HepG2 (cell line): ENCODE results near the gene SLC25A10. TPM values are rescaled to one million over a fixed set of nuclear protein-coding genes. Genes with fewer than 3 reads are reported as not detected.

Experiments
- CHD2 ChIP-seq: IDR thresholded peaks from 2 replicates; pipeline ENCODE4 v1.6.1; 2011; ENCODE audit warnings: low read depth, low read length, improper control_type of control experiment
- EP300 ChIP-seq, 3 experiments: sonication (generic) in 1 of 3; formaldehyde crosslinking in 1 of 3; IDR thresholded peaks; 2 replicates each; pipeline versions ENCODE4 v1.5.1 to v1.6.1; 2011 to 2020; ENCODE audit warnings: low read depth in 2 of 3, low read length in 2 of 3, borderline replicate concordance in 1 of 3, improper control_type of control experiment in 1 of 3, mild to moderate bottlenecking in 1 of 3, missing genetic modification reagents in 1 of 3, moderate library complexity in 1 of 3
- KDM3A ChIP-seq: IDR thresholded peaks from 2 replicates; pipeline ENCODE4 v1.6.1; 2018; ENCODE audit warnings: low read depth, missing compliant biosample characterization
- MAFF ChIP-seq: IDR thresholded peaks from 2 replicates; pipeline ENCODE4 v1.6.1; 2011; ENCODE audit warnings: low read depth, low read length, improper control_type of control experiment
- MAFK ChIP-seq, 2 experiments: IDR thresholded peaks in 1 of 2; conservative IDR thresholded peaks in 1 of 2; 2 replicates each; pipeline ENCODE4 v1.6.1; 2011; ENCODE audit warnings: improper control_type of control experiment in 2 of 2, low read length in 2 of 2
- MYNN ChIP-seq: sonication (generic); formaldehyde crosslinking; IDR thresholded peaks from 2 replicates; pipeline ENCODE4 v1.4.0; 2020; ENCODE audit warnings: mild to moderate bottlenecking, low read depth, missing genetic modification reagents
- NFYB ChIP-seq: sonication (generic); formaldehyde crosslinking; IDR thresholded peaks from 2 replicates; pipeline ENCODE4 v1.4.0; 2020; ENCODE audit warnings: missing genetic modification reagents
- REL ChIP-seq: sonication (generic); formaldehyde crosslinking; conservative IDR thresholded peaks from 2 replicates; pipeline ENCODE4 v1.8.0; 2022; ENCODE audit warnings: mild to moderate bottlenecking, missing genetic modification reagents, moderate library complexity
- SMAD3 ChIP-seq: sonication (generic); formaldehyde crosslinking; IDR thresholded peaks from 2 replicates; pipeline ENCODE4 v1.4.0; 2020; ENCODE audit warnings: missing genetic modification reagents
- TCF7 ChIP-seq: sonication (generic); IDR thresholded peaks from 2 replicates; pipeline ENCODE4 v1.6.1; 2016; ENCODE audit warnings: antibody characterized with exemption, low read depth
- ZFP41 ChIP-seq: sonication (generic); formaldehyde crosslinking; IDR thresholded peaks from 2 replicates; pipeline ENCODE4 v1.4.0; 2020; ENCODE audit warnings: mild to moderate bottlenecking, missing genetic modification reagents, borderline replicate concordance
- ZNF382 ChIP-seq: sonication (generic); formaldehyde crosslinking; IDR thresholded peaks from 2 replicates; pipeline ENCODE4 v1.5.0; 2020; ENCODE audit warnings: missing genetic modification reagents, mild to moderate bottlenecking, borderline replicate concordance
- ZNF44 ChIP-seq: sonication (generic); formaldehyde crosslinking; IDR thresholded peaks from 2 replicates; pipeline ENCODE4 v1.5.1; 2020; ENCODE audit warnings: mild to moderate bottlenecking, missing genetic modification reagents
- ZNF660 ChIP-seq: sonication (generic); formaldehyde crosslinking; IDR thresholded peaks from 2 replicates; pipeline ENCODE4 v1.5.1; 2020; ENCODE audit warnings: mild to moderate bottlenecking, low read depth, missing genetic modification reagents, borderline replicate concordance
- ZNF709 ChIP-seq: sonication (generic); formaldehyde crosslinking; IDR thresholded peaks from 2 replicates; pipeline ENCODE4 v1.5.0; 2020; ENCODE audit warnings: mild to moderate bottlenecking, missing genetic modification reagents
- polyA plus RNA-seq, 8 experiments: library from polyadenylated mRNA; depleted of rRNA in 3 of 8; stranded (reverse) in 7 of 8; unstranded in 1 of 8; fragments of >200 nt; fragmentation: Illumina TruSeq in 4 of 8; extraction: Trizol in 4 of 8; gene quantifications; 2 replicates each; pipeline versions ENCODE4 v1.2.1 to v1.2.3, GENCODE V29; 2011 to 2016; ENCODE audit warnings: low read depth in 4 of 8, missing spikeins in 1 of 8, mixed read lengths in 1 of 8; ENCODE audit not compliant: insufficient read depth in 1 of 8
- total RNA-seq, 5 experiments: library from RNA; depleted of rRNA; stranded (reverse); fragments of >200 nt; fragmentation: Illumina TruSeq; extraction: Trizol; gene quantifications; 2 replicates each; pipeline ENCODE4 v1.2.3, GENCODE V29; 2016; ENCODE audit warnings: low read depth in 1 of 5
- TF ChIP-seq, protein P1 (sequence below): sonication (generic); formaldehyde crosslinking; IDR thresholded peaks from 2 replicates; pipeline ENCODE4 v1.4.0; 2020; ENCODE audit warnings: missing genetic modification reagents
- TF ChIP-seq, protein P2 (sequence below): sonication (generic); formaldehyde crosslinking; IDR thresholded peaks from 2 replicates; pipeline ENCODE4 v1.5.0; 2020; ENCODE audit warnings: missing genetic modification reagents
- TF ChIP-seq, protein P3 (sequence below): sonication (generic); formaldehyde crosslinking; IDR thresholded peaks from 2 replicates; pipeline ENCODE4 v1.8.1; 2023; ENCODE audit warnings: mild to moderate bottlenecking, missing genetic modification reagents
- TF ChIP-seq, protein P4 (sequence below): sonication (generic); formaldehyde crosslinking; IDR thresholded peaks from 2 replicates; pipeline ENCODE4 v1.5.1; 2020; ENCODE audit warnings: missing genetic modification reagents, mild to moderate bottlenecking, borderline replicate concordance

Gene SLC25A10
- total and polyA plus RNA-seq, 2 of the 13 experiments (the other 11 are each of a cell fraction or from before 2014, with no cell fraction given), result 46.5 to 140 TPM

DNA sequence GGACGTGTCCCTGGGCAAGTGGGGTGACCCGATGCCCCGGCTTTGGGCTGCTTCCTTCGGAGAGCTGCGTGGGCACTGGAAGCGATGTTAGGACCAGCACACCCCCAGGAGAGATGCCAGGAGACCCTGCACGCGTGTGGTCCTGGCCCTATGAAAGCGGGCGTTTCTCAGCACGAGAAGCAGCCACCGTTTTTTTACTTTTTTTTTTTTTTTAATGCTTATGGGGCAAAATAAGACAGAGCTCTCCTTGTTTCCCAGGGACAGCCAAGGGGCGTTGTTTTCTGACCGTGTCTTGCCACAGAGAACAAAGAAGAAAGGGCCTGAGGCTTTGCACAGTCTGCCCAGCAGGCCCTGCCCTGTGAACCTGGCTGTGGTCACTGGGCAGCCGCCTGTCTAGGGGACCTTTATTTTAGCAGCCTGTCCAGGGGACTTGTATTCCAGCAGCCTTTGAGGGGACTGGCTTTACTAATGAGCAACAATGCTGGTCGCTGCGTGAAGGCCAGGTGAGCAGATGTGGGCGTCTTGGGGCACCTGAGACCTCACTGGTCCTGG lies 996 bp downstream of the SLC25A10 start (continued):
- TF ChIP-seq, protein P1, sequence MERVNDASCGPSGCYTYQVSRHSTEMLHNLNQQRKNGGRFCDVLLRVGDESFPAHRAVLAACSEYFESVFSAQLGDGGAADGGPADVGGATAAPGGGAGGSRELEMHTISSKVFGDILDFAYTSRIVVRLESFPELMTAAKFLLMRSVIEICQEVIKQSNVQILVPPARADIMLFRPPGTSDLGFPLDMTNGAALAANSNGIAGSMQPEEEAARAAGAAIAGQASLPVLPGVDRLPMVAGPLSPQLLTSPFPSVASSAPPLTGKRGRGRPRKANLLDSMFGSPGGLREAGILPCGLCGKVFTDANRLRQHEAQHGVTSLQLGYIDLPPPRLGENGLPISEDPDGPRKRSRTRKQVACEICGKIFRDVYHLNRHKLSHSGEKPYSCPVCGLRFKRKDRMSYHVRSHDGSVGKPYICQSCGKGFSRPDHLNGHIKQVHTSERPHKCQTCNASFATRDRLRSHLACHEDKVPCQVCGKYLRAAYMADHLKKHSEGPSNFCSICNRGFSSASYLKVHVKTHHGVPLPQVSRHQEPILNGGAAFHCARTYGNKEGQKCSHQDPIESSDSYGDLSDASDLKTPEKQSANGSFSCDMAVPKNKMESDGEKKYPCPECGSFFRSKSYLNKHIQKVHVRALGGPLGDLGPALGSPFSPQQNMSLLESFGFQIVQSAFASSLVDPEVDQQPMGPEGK (CRISPR knock-in tag), result peak; percentile 12; the same call in 1 of the 2 replicates
- TF ChIP-seq CHD2 (0 out of 2 replicates have a peak, but pooled peaks have one; percentile 3), MYNN (CRISPR knock-in tag) (peak; percentile 99; the same call in 1 of the 2 replicates), TCF7 (0 out of 2 replicates have a peak, but pooled peaks have one; percentile 4), ZFP41 (no peak), NFYB (CRISPR knock-in tag) (no peak), KDM3A (CRISPR knock-in tag) (no peak), SMAD3 (CRISPR knock-in tag) (0 out of 2 replicates have a peak, but pooled peaks have one; percentile 6), MAFK (conservative IDR thresholded peaks at IDR 0.05 in 1 of 2, IDR thresholded peaks at IDR 0.05 in 1 of 2; ENCODE audit: low read length in 2 of 2) (peak; percentile 35 to 38; a peak in 2 of 4 replicates), EP300 (IDR thresholded peaks at IDR 0.05; ENCODE audit: low read depth in 2 of 2, low read length in 2 of 2) (no peak), EP300 (CRISPR knock-in tag; IDR thresholded peaks at IDR 0.05; ENCODE audit: borderline replicate concordance) (no peak), ZNF660 (no peak), REL (CRISPR knock-in tag) (no peak), ZNF382 (CRISPR knock-in tag) (no peak), MAFF (0 out of 2 replicates have a peak, but pooled peaks have one; percentile 1), ZNF709 (CRISPR knock-in tag) (no peak), ZNF44 (CRISPR knock-in tag) (0 out of 2 replicates have a peak, but pooled peaks have one; percentile 67)
- TF ChIP-seq, protein P2, sequence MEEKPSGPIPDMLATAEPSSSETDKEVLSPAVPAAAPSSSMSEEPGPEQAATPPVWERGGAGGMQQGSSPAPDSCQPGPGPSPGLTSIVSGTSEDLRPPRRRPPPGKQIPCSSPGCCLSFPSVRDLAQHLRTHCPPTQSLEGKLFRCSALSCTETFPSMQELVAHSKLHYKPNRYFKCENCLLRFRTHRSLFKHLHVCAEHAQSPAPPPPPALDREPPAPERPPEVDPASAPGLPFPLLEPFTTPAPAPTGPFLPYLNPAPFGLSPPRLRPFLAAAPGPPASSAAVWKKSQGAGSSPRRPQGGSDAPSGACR (CRISPR knock-in tag), result no peak; the same call in 1 of the 2 replicates
- TF ChIP-seq, protein P3, sequence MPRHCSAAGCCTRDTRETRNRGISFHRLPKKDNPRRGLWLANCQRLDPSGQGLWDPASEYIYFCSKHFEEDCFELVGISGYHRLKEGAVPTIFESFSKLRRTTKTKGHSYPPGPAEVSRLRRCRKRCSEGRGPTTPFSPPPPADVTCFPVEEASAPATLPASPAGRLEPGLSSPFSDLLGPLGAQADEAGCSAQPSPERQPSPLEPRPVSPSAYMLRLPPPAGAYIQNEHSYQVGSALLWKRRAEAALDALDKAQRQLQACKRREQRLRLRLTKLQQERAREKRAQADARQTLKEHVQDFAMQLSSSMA (CRISPR knock-in tag), result no peak
- TF ChIP-seq, protein P4, sequence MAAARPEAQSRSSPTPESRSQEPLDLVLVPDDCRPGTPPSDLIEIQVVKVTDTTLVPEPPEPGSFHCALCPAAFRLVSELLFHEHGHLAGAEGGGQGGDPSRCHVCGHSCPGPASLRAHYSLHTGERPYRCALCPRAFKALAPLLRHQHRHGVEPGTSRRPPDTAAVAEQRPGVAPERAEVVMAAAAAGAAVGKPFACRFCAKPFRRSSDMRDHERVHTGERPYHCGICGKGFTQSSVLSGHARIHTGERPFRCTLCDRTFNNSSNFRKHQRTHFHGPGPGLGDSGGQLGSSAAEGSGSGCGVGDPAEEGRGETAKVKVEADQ (CRISPR knock-in tag), result peak; percentile 7; the same call in 1 of the 2 replicates
